Suppressor macrophage treated with lipopolysaccharide for 4 hours (primary cell): ENCODE results near the gene C16orf95.
A peak's percentile ranks its signal among the peaks of the same experiment; 100 is the strongest.
"Not testable (repeated sequence)": the region's sequence is repeated elsewhere in the genome, so short reads cannot be mapped to it uniquely, and the experiment has no call there.

Experiments
- DNase-seq: peaks from one replicate; pipeline ENCODE4 v3.0.0-alpha.2; 2020

C16orf95 gene

GRCh38 chr16:87278191-87279093, 38.8 kb downstream of the C16orf95 start:
- DNase-seq, result peak; percentile 62

GRCh38 chr16:87276924-87277323, 40.3 kb downstream of the C16orf95 start:
- DNase-seq, result no peak

- peak; percentile 1 for DNase-seq
Observed at GRCh38 chr16:87276091-87276701, 41.0 kb downstream of the C16orf95 start.

- no peak for DNase-seq
Observed at GRCh38 chr16:87274794-87275193, 42.4 kb downstream of the C16orf95 start.

- no peak for DNase-seq
Observed at GRCh38 chr16:87273471-87274030, 43.6 kb downstream of the C16orf95 start.

GRCh38 chr16:87271256-87271655, 45.9 kb downstream of the C16orf95 start:
- no peak for DNase-seq

GRCh38 chr16:87267566-87267965, 49.6 kb downstream of the C16orf95 start:
- DNase-seq, result no peak

- no peak for DNase-seq
Observed at GRCh38 chr16:87266846-87267245, 50.3 kb downstream of the C16orf95 start.

GRCh38 chr16:87265261-87265660, 51.9 kb downstream of the C16orf95 start:
- DNase-seq, result no peak

- DNase-seq, result no peak
Observed at GRCh38 chr16:87264634-87265033, 52.6 kb downstream of the C16orf95 start.

- no peak for DNase-seq
Observed at GRCh38 chr16:87263418-87264052, 53.7 kb downstream of the C16orf95 start.

- no peak for DNase-seq
Observed at GRCh38 chr16:87259431-87259830, 57.8 kb downstream of the C16orf95 start.

GRCh38 chr16:87258653-87259052, 58.5 kb downstream of the C16orf95 start:
- DNase-seq, result not testable (repeated sequence)

- DNase-seq, result no peak
Observed at GRCh38 chr16:87255866-87256265, 61.3 kb downstream of the C16orf95 start.

GRCh38 chr16:87254734-87255133, 62.5 kb downstream of the C16orf95 start:
- no peak for DNase-seq

GRCh38 chr16:87254296-87254695, 62.9 kb downstream of the C16orf95 start:
- no peak for DNase-seq

GRCh38 chr16:87253536-87253935, 63.7 kb downstream of the C16orf95 start:
- no peak for DNase-seq
